ENCODE data around the gene TBC1D23. TPM values are rescaled to one million over a fixed set of nuclear protein-coding genes. Genes with fewer than 3 reads are reported as not detected.
A peak's percentile ranks its signal among the peaks of the same experiment; 100 is the strongest.
"Not testable (repeated sequence)": the region's sequence is repeated elsewhere in the genome, so short reads cannot be mapped to it uniquely, and the experiment has no call there.

TBC1D23 gene
- total RNA-seq, 1 donor from 2014 or later = 59.4 TPM

DNA sequence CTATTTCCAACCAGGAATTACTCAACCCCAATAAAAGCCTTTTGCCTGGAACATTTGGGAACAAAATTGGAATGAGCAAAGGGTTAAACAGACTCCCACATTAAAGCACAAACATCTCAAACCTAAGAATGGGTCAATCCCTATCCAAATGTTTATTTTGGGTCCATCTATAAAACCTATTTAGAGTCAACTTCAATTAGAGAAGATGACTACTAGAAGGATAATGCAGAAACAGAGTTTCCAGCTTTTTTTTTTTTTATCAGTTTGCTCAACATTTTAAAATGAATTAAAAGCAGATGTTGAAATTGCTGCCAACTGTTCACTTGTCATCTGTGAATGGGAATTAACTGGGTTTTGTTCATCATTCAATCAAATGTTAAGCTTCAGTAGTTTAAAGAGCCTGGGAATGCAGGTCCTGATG, 4.1 kb upstream of the TBC1D23 start:
- DNase-seq = peak; percentile 79

DNA sequence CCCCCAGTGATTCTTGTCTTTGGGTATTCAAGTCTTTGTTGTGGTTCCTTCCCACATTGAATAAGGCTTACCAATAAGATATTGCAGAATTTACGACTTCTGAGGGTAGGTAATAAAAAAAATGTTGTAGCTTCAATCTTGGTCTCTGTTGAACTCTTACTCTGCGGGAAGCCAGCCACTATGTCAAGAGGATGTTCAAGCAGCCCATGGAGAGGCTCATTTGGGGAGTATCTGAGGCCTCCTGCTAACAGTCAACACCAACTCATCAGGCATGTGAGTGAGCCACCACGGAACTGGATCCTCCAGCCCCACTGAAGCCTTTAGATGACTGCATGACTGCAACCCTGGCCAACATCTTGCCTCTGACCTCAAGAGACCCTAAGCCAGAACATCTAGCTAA, 3.2 kb upstream of the TBC1D23 start:
- DNase-seq = peak; percentile 67

DNA sequence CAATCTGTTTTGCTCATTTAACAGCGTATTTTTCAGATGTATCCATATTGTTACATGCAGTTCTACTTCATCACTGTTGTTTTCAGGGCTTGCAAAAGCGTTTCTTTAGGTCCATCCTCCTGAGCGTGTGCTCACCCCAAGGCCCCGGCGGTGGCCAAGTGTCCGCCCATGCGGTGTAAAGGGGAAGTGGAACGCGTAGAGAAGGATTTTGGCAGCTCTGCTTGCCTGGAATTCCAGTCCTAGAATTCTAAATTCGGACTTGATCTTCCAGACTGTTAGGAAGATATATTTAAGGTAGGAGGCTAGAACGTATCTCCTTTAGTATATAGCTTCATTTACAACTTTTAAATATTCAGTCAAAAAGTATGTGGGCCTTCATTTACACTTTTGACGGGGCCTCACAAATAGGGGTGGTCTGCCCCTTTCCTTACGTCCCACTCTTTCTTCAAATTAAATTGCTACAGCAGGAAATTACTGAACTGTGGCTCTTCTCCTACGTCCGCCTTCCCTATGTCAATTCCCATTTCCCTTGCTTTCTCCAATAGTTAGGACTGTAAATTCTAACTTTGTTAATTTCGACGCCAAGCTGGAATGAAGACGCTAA, 609 bp upstream of the TBC1D23 start:
- DNase-seq = peak; percentile 81

DNA sequence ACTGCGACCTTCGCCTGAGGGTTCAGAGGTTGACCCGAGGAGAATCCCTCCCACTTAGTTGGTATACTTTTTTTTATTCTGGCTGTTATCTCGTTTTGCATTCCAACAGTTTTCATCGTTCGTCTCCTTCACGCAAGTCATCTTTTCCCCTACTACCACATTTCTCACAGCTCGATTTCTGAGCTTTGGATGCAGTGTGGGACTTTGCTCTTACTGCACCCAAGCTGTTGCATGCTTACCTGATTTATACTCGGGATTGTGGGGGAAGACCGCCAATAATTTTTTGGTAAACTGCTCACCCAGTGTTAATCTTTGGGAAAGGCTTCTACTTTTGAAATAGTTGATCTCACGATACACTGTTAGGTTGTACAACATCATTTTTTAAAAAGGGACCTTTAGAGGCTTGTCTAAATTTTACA, 702 bp downstream of the TBC1D23 start:
- peak; percentile 50 for DNase-seq

DNA sequence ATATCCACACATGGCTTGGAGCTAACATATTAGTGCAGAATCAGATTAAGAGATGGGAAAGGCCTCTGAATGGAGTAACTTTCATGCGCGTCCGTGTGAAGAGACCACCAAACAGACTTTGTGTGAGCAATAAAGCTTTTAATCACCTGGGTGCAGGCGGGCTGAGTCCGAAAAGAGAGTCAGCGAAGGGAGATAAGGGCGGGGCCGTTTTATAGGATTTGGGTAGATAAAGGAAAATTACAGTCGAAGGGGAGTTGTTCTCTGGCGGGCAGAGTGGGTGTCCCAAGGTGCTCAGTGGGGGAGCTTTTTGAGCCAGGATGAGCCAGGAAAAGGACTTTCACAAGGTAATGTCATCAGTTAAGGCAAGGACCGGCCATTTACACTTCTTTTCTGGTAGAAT, 2.1 kb downstream of the TBC1D23 start:
- DNase-seq = not testable (repeated sequence)

DNA sequence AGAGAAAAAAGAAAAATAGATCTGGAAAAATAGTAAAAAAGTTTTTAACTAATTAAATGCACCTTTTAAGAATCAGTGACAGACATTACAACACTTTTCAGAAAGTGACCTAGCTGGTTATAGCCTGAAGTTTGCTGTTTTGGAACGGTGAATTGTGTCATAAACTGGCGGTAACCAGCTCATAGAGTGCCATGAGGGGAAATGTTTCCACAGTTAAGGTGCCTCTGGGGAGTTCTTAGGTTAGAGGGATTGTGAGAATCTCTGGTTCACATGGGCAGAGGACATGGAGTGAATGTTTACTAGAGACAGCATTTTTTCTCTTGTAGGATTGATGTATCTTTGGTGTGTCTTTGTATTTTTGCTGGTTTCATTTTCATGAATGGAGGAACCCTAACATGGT, 2.8 kb downstream of the TBC1D23 start:
- no peak for DNase-seq

DNA sequence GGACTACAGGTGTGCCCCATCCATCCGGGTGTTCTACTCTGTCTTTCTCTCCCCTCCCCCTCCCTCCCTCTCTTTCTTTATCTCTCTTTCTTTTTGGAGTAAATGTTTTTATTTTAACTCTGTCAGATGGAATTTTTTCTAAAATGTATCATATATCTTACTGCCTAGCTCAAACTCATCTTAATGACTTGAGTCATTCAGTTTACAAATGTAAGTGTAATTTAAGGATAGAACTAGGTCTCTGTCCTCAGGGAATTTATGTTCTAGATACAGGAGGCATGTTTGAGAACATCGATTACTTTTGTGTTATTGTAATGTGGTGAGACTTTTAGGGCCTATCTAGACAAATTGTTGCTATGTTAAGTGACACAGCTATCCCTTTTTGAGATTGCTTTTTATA, 3.5 kb downstream of the TBC1D23 start:
- DNase-seq = no peak

DNA sequence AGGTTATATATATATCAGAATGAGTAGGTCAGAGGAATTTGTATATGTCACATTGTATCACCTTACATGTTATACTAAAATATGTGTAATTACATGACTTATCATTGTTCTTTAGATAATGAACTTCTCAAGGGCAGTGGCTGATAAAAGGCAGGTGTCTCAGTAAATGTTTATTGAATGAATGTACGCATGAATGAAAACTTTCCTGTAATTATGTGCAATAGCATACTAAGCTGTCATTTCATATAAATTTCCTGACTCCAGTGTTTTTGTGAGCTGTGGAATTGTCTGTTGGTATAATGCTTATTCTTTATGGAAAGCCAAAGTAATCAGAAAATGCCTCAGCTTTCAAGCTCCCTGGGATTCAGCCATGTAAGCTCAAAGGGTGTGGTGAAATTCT, 4.2 kb downstream of the TBC1D23 start:
- DNase-seq = no peak

DNA sequence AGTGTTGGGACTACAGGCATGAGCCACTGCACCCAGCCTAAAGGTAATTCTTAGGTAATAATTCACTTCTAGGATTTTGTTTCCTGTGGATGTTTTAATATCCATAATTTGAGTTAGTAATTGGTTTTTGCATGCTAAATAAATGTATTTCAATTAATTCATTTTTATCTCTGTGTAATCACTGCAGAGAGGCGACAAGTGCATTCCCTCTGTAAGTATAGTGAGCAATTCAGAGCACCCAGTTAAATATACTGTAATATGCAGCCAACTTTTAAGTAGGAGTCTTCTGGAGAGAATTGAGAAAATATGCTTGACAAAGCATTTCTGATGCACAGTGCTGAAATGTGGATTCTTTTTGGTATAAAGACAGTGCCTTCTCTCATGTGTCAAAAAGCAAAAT, 5.7 kb downstream of the TBC1D23 start:
- no peak for DNase-seq

DNA sequence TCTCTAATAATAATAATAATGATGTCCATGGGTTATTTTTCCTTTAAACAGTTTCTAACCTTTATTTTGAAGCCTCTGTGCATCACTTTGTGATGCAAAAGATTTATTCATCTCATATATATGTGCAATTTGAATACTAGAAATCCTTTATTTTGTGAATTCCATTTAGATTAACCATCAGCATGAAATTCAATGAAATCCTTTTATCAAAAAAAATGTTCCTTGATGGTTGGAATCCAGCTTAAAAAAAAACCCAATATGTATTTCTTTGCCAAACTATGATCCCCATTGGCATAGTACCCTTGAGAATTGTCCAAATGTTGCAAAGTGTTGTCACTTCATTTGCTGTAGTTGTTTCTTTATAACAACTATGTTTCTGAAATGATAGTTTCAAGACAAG, 7.4 kb downstream of the TBC1D23 start:
- DNase-seq = no peak

DNA sequence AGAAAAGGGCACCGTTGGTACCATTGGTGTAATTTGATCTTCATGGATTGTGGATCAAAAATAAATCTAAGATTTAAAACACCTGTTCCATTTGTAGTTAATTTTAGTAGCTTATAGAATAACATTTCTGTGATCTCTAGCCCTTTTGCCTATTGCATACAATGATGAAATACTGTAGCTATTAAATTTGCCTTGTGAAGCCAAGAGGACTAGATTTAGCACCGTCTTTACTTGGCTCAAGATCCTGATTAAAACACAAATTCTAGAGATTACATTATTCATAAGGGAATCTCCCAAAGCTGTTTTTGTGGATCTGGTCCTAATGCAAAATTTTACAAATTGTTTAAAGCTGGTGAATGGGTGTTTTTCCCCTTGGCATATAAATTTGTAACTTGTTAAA, 8.2 kb downstream of the TBC1D23 start:
- no peak for DNase-seq

DNA sequence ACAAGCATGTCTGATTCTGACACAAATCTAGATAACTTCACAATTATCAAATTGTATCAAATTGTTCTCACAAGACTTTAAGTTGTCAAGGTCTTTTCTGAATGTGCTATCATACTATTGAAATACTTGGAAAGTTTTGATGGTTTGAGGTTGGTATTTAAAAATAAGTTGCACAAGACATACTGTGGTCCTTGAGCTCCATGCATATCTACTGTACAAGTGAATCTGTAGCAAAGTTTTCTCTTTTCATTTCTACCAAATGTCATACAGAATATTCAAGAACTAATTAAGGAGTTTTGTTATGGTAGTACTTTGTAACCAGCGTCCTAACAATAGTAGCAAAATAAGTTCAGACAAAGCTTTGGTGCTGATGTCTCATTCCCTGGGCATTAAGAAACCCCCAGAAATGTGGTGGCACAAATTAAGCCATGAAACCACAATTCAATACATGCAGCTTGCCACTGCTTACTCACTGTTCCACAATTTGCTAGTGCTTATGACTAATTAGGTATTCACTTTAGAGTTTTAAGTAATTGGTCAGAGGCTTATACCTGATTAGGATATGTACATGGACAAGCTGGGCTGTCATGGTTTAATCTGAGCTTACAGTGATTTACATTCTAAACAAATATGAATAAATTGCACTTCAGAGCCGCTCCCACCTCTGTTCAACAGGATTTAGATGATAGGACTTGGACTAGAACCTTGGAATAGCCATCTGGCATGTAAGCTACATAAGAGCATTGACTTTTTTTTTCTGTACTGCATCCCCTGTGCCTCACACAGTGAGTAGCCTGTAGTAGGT, 8.8 kb downstream of the TBC1D23 start:
- no peak for DNase-seq

DNA sequence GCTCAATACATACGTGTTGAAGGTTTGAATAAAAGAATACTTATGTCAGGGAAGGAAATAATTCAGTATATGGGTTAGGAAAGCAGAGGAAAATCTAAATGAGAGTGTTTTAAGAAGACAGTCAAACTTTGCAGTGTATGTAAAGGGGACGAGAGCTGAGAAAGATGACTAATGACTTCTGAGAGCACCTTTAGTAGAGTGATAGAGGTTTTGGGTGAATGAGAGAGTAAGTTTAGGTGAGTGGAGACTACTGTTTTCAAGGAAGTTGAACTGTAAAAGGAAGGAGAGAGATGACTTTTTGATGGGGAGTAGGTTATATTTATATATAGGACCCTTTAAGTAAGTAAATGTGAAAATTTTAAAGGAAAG, 9.4 kb downstream of the TBC1D23 start:
- DNase-seq = no peak

DNA sequence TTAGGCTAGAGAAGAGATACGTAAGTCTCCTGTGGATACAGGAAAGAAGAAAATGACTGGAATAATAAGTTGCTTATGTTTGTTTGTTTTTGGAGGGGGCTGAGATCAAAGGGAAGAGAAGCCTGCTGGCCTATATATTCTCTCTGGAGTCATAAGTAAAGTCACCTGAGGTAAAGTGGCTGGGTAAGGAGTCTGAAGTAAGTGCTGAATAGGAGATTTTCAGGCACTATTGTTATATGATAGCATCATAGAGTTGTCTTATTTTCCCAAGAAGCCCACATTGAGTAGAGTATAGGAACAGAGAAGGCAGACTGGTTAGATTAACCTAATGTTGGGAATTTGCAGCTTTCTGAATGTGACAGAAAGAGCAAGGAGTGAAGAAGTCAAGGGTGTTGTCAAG, 10.7 kb downstream of the TBC1D23 start:
- DNase-seq = no peak

DNA sequence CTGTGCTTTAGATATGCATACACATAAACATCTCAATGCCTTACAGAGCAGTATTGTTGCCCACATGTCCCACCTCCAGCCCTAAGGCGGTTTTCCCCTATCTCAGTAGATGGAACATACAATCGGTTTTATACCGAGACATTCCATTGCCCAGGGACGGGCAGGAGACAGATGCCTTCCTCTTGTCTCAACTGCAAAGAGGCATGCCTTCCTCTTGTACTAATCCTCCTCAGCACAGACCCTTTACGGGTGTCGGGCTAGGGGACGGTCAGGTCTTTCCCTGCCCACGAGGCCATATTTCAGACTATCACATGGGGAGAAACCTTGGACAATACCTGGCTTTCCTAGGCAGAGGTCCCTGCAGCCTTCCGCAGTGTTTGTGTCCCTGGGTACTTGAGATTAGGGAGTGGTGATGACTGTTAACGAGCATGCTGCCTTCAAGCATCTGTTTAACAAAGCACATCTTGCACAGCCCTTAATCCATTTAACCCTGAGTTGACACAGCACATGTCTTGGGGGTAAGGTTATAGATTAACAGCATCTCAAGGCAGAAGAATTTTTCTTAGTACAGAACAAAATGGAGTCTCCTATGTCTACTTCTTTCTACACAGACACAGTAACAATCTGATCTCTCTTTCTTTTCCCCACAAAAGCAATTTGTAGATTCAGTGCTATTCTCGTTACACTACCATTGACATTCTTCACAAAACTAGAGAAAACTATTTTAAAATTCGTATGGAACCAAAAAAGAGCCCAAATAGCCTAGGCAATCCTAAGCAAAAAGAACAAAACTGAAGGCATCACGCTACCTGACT, 12.2 kb downstream of the TBC1D23 start:
- DNase-seq = not testable (repeated sequence)

DNA sequence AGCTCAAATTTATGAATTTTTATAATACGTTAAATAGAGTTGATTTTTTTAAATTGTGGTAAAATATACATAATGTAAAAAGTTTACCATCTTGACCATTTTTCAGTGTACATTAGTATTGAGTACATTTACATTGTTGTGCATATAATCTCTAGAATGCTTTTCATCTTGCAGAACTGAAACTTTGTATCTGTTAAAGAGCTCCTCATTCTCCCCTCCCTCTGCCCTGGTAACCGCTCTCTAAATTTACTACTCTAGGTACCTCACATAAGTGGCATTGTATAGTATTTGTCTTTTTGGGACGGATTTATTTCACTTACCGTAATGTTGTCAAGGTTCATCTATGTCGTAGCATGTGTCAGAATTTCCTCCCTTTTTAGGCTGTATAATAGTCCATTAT, 13.6 kb downstream of the TBC1D23 start:
- DNase-seq = no peak

DNA sequence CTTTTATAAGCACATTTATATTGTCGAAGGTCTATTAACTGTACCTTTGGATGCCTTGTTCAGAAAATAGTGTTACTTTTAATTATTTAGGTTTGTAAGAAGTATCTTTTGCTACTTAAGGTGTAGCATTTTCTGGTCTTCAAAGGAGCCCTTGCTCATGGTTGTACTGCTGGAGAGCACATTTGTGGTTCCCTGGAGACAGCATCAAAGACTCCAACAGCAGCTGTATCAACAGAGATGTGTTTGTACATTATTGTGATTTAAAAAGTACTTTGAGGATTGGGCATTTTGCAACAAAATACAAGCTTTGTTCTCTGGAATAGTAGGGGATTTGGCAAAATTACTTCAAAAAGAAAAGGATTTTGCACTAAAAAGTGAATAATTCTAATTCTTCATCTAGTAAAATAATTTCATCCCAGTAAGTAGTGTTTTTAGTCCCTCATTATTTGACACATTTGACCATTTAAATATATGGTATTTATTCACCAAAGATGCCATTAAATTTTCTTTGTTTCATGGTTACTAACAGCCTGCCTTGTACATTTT, 16.5 kb downstream of the TBC1D23 start:
- no peak for DNase-seq

DNA sequence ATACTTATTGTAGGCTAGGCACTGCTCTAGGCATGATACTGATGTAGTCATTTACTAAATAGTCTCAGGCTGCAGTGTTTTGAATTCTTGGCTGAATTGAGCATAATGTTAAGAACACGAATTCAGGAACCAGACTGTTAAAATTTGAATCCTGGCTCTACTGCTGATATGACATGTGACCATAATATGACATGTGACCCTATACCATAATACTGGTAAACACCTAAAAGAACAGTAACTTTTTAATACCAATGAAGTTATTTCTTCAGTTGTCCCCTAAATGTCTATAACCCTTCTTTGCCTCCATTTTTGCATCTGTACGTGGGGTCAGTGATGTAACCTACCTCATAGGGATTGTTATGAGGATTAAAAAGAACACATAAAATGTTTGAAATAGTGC, 18.1 kb downstream of the TBC1D23 start:
- no peak for DNase-seq

DNA sequence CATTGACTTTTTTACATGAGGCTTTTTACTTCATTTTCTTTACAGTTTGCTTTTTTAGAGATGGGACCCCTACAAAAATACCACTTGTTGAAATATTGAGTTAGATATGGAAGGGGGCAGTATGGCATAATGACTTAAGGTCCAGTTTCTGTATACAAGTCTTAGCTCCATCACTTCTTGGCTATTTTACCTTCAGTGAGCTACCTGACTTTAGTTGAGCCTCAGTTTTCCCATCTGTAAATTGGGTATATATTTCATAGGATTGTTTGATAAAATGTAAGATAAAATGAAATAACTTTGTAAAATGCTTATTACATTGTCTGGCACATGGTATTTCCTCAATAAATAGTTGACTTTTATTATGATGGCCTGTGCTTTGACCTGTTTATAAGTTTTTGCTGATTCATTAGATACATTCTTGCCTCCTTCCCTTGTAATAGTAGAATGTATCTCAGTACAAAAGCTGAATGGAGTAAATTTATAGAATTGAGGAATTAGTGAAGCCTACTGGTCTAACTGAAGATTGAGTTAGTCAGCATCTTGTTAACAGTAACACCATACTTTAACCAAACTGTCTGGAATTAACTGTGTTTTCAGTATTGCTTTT, 27.6 kb downstream of the TBC1D23 start:
- no peak for DNase-seq

DNA sequence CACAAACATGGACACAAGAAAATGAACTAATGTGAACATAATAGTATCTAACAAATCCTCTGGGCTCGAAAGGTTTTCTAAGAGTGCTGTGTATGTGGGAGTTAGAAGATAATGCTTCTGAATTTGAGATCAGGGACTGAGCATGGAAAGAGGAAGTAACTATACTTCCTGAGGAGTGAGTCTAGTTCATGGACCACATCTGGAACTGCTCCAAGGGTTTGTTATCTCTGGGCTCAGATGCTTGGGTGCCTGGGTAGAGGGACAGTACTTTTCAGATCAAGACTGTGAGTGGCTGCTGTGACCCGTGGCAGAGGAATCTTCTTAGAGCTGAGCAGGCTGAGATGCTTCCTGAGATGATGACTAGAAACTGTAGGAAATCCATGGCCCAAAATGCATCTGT, 28.5 kb downstream of the TBC1D23 start:
- no peak for DNase-seq

DNA sequence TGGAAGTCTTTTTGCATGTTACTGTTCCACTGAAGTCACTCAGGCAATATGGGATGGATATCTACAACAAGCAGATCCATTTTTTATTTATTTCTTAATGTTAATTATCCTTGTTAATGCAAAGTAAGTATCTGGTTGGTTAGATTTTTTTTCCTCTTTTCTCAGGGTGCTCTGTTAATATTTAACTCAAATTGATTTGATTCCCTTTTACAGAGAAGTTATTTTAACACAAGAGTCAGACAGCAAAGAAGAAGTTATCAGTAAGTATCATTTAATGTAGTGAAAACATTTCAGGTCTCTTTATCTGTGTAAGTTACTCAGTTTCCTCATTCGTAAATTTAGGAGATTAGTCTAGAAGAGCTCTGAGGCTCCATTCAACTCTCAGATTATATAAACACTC, 34.3 kb downstream of the TBC1D23 start:
- no peak for DNase-seq

DNA sequence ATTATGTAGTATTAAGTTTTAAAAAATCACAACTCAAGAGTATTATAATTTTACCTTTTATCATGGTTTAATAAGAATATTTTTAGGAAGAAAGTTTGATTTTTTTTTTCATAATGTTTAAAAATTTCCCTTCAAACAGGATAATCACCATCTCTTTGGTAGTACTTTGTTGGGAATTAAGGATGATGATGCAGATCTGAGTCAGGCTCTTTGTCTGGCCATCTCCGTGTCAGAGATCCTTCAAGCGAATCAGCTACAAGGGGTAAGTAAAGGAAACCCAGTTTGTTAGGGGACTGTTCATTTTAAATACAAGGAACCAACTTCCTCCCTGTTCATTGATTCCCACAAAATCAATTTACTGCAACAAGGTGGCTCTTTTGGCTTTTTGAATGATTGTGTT, 37.0 kb downstream of the TBC1D23 start:
- DNase-seq = no peak

DNA sequence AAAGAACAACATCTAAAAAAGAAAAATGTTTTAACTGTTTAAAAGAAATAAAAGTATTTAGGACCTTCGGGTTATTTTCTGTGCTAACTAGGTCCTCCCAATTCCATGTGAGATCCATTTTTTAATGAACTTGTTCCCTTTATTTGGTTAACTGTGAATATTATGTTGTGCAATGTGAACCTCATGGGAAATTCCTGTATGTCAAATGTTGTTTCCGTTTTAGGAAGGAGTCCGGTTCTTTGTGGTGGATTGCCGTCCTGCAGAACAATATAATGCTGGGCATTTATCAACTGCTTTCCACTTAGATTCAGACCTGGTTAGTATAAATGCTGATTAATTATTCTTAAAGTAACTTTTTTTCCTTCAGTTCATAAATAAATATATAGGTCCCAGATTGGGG, 38.2 kb downstream of the TBC1D23 start:
- DNase-seq = no peak
